Neural cell (in vitro differentiated cells): Measurements from ENCODE around the gene ARID3A.

ENCODE experiments used
- EZH2 ChIP-seq: fragments of 200-600, 300-800 bp; shearing (Covaris generic), sonication (generic); IDR thresholded peaks from 2 replicates; pipeline ENCODE4 v1.6.1; 2014; ENCODE audit warnings: antibody characterized with exemption, low read length, borderline replicate concordance, mild to moderate bottlenecking; ENCODE audit not compliant: insufficient read depth, poor library complexity, severe bottlenecking
- TF ChIP-seq, protein P1 (sequence below): fragments of 450-650 bp; IDR thresholded peaks from 2 replicates; pipeline ENCODE4 v1.5.1; 2014; ENCODE audit warnings: antibody characterized with exemption, mild to moderate bottlenecking, moderate library complexity; ENCODE audit not compliant: poor library complexity, severe bottlenecking

DNA sequence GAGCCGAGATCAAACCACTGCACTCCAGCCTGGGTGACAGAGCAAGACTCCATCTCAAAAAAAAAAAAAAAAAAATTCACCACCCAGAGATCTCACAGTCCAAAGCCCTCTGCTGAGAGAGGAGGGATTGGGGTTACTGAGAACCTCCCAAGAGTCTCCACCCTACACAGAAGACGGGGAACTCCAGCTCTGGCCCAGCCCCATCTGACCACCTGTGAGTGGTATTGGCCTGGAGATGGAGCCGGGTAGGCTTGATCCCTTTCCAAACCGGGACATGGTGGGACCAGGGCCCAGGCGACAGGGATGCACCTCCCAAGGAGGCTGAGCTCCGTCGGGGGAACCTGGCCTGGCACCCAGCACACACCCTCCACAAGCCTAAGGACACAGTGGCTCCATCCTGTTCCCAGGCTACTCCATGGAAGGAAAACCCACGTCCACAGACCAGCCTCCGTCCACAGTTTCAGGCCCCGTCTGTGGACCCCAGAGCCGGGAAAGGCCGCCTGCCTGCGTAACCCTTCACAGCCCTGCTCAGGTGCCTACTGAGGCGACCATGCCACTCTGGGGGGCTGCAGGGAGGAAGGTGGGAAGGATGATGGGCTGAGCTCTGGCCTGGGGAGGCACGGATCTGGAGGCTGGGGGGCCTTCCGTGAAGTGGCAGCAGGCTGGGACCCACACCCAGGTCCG is 93.2 kb downstream of the ARID3A start:
- TF ChIP-seq, protein P1, sequence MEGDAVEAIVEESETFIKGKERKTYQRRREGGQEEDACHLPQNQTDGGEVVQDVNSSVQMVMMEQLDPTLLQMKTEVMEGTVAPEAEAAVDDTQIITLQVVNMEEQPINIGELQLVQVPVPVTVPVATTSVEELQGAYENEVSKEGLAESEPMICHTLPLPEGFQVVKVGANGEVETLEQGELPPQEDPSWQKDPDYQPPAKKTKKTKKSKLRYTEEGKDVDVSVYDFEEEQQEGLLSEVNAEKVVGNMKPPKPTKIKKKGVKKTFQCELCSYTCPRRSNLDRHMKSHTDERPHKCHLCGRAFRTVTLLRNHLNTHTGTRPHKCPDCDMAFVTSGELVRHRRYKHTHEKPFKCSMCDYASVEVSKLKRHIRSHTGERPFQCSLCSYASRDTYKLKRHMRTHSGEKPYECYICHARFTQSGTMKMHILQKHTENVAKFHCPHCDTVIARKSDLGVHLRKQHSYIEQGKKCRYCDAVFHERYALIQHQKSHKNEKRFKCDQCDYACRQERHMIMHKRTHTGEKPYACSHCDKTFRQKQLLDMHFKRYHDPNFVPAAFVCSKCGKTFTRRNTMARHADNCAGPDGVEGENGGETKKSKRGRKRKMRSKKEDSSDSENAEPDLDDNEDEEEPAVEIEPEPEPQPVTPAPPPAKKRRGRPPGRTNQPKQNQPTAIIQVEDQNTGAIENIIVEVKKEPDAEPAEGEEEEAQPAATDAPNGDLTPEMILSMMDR: no peak
- no peak for TF ChIP-seq EZH2
